ENCODE data around the gene COG3.

- TF ChIP-seq POLR2A (IDR thresholded peaks at IDR 0.05) (no peak), CTCF (IDR thresholded peaks at IDR 0.05) (no peak)
These were observed 18.6 kb upstream of the COG3 start for GRCh38 chr13:45446181-45446580.
